ENCODE measurements around the gene B4GALT3. TPM values are rescaled to one million over a fixed set of nuclear protein-coding genes. Genes with fewer than 3 reads are reported as not detected.

B4GALT3 gene
- total and polyA plus RNA-seq, 9 of the 15 experiments (the other 6 are each of a cell fraction or from before 2014, with no cell fraction given): 31.2 to 103 (median 46.1) TPM

GRCh38 chr1:161132410-161133219 is 44.7 kb downstream of the B4GALT3 start, which contains the start of gene DEDD (continued):
- TF ChIP-seq SMARCE1 (IDR thresholded peaks at IDR 0.05) (peak; percentile 61; the same call in 1 of the 2 replicates), ID3 (CRISPR knock-in tag; IDR thresholded peaks at IDR 0.05) (no peak), ID3 (tag; IDR thresholded peaks at IDR 0.05) (peak; percentile 88), EHMT2 (IDR thresholded peaks at IDR 0.05) (peak; percentile 29; the same call in 1 of the 2 replicates), NCOR1 (IDR thresholded peaks at IDR 0.05) (peak; percentile 21; the same call in 1 of the 2 replicates), ATF7 (IDR thresholded peaks at IDR 0.05) (peak; percentile 82; the same call in 1 of the 2 replicates), MYC (IDR thresholded peaks at IDR 0.05; ENCODE audit: low read depth, low read length) (peak; percentile 41), MYC (CRISPR knock-in tag; IDR thresholded peaks at IDR 0.05; ENCODE audit: borderline replicate concordance, low read depth) (no peak), ATF2 (CRISPR knock-in tag; IDR thresholded peaks at IDR 0.05) (no peak), CBX1 (IDR thresholded peaks at IDR 0.05; ENCODE audit: low read depth) (0 out of 2 replicates have a peak, but pooled peaks have one; percentile 60), CREM (IDR thresholded peaks at IDR 0.05; ENCODE audit: low read depth) (peak; percentile 70), TBP (optimal IDR thresholded peaks at IDR 0.05; ENCODE audit: low read depth, low read length) (peak; percentile 63), BHLHE40 (IDR thresholded peaks at IDR 0.05; ENCODE audit: low read length) (0 out of 2 replicates have a peak, but pooled peaks have one; percentile 32), CREB1 (IDR thresholded peaks at IDR 0.05) (peak; percentile 59), CREB1 (CRISPR knock-in tag; IDR thresholded peaks at IDR 0.05) (no peak; the same call in 1 of the 2 replicates), ZBTB11 (CRISPR knock-in tag; IDR thresholded peaks at IDR 0.05) (peak; percentile 19 to 96 (median 64); a peak in 3 of 6 replicates), ZNF780A (CRISPR knock-in tag; IDR thresholded peaks at IDR 0.05) (no peak), TRIM25 (IDR thresholded peaks at IDR 0.05; ENCODE audit: borderline replicate concordance) (no peak), MEF2D (tag; conservative IDR thresholded peaks at IDR 0.05; ENCODE audit: low read depth) (no peak), ZNF644 (tag; IDR thresholded peaks at IDR 0.05; ENCODE audit: low read depth) (peak; percentile 86; the same call in 1 of the 2 replicates), POLR3G (IDR thresholded peaks at IDR 0.05; ENCODE audit: extremely low read depth, insufficient read length, insufficient replicate concordance) (no peak), TAF9B (IDR thresholded peaks at IDR 0.05; ENCODE audit: partially characterized antibody) (peak; percentile 16)

Measured in K562 (cell line).